ENCODE results near the gene IDH3A. TPM values are rescaled to one million over a fixed set of nuclear protein-coding genes. Genes with fewer than 3 reads are reported as not detected.

IDH3A gene
- total RNA-seq, result 10 to 100 TPM; 60.3 to 81.1 TPM
- polyA plus RNA-seq (ENCODE audit: insufficient read length in 6 of 6), result 10 to 100 TPM; 35.8 to 55.6 (median 44.2) TPM
- long read RNA-seq, donor 1, full-length matches to known transcripts, result 6 of 6 reads
- long read RNA-seq, donor 1, partial matches to known transcripts, result 0 of 6 reads
- long read RNA-seq, donor 1, other reads (novel, unspliced or antisense), result 0 of 6 reads
- long read RNA-seq, donor 2, full-length matches to known transcripts, result 7 of 15 reads
- long read RNA-seq, donor 2, partial matches to known transcripts, result 8 of 15 reads
- long read RNA-seq, donor 2, other reads (novel, unspliced or antisense), result 0 of 15 reads
- long read RNA-seq, donor 3, full-length matches to known transcripts, result 10 of 10 reads
- long read RNA-seq, donor 3, partial matches to known transcripts, result 0 of 10 reads
- long read RNA-seq, donor 3, other reads (novel, unspliced or antisense), result 0 of 10 reads
- long read RNA-seq, donor 4, full-length matches to known transcripts, result 11 of 15 reads
- long read RNA-seq, donor 4, partial matches to known transcripts, result 1 of 15 reads
- long read RNA-seq, donor 4, other reads (novel, unspliced or antisense), result 3 of 15 reads
- long read RNA-seq, donor 5, full-length matches to known transcripts, result 8 of 8 reads
- long read RNA-seq, donor 5, partial matches to known transcripts, result 0 of 8 reads
- long read RNA-seq, donor 5, other reads (novel, unspliced or antisense), result 0 of 8 reads
- long read RNA-seq, donor 6, full-length matches to known transcripts, result 7 of 7 reads
- long read RNA-seq, donor 6, partial matches to known transcripts, result 0 of 7 reads
- long read RNA-seq, donor 6, other reads (novel, unspliced or antisense), result 0 of 7 reads
- long read RNA-seq, donor 7, full-length matches to known transcripts, result 10 of 10 reads
- long read RNA-seq, donor 7, partial matches to known transcripts, result 0 of 10 reads
- long read RNA-seq, donor 7, other reads (novel, unspliced or antisense), result 0 of 10 reads
- long read RNA-seq, donor 8, full-length matches to known transcripts, result 10 of 15 reads
- long read RNA-seq, donor 8, partial matches to known transcripts, result 5 of 15 reads
- long read RNA-seq, donor 8, other reads (novel, unspliced or antisense), result 0 of 15 reads
- long read RNA-seq, donor 9, result 0 reads
- long read RNA-seq, donor 10, full-length matches to known transcripts, result 19 of 26 reads
- long read RNA-seq, donor 10, partial matches to known transcripts, result 0 of 26 reads
- long read RNA-seq, donor 10, other reads (novel, unspliced or antisense), result 7 of 26 reads
- long read RNA-seq, donor 11, result 0 reads
- long read RNA-seq, donor 12, full-length matches to known transcripts, result 11 of 11 reads
- long read RNA-seq, donor 12, partial matches to known transcripts, result 0 of 11 reads
- long read RNA-seq, donor 12, other reads (novel, unspliced or antisense), result 0 of 11 reads

GRCh38 chr15:78149068-78149804 lies at the start of gene IDH3A:
TSS of gene IDH3A (plus strand) at chr15:78149362. CDS start at chr15:78149404, 42 bp downstream.
- H3K9me3 ChIP-seq, result no peaks in the 10 kb centered on the region

GRCh38 chr15:78100886-78101285 lies 48.3 kb upstream of the IDH3A start:
- no peak overlapping the region for H3K27ac ChIP-seq
- intact Hi-C loops (cut with DNase I), result loop anchor here in 1 of 2 donors (5.0 kb wide), 1 partner anchor 134 kb away; no protein-coding TSS in a partner anchor
- no peaks in the 10 kb centered on the region for H3K9me3 ChIP-seq
- DNase-seq (peak in 2 of 4 donors; percentile 13 to 27), ATAC-seq (no peak)
- H3K4me3 ChIP-seq, result no peak overlapping the region
- peaks cover 3 to 25% of the 10 kb centered on the region in 2 donors for H3K4me1 ChIP-seq
- no peaks in the 10 kb centered on the region for H3K36me3 ChIP-seq
- TF ChIP-seq, protein P1, sequence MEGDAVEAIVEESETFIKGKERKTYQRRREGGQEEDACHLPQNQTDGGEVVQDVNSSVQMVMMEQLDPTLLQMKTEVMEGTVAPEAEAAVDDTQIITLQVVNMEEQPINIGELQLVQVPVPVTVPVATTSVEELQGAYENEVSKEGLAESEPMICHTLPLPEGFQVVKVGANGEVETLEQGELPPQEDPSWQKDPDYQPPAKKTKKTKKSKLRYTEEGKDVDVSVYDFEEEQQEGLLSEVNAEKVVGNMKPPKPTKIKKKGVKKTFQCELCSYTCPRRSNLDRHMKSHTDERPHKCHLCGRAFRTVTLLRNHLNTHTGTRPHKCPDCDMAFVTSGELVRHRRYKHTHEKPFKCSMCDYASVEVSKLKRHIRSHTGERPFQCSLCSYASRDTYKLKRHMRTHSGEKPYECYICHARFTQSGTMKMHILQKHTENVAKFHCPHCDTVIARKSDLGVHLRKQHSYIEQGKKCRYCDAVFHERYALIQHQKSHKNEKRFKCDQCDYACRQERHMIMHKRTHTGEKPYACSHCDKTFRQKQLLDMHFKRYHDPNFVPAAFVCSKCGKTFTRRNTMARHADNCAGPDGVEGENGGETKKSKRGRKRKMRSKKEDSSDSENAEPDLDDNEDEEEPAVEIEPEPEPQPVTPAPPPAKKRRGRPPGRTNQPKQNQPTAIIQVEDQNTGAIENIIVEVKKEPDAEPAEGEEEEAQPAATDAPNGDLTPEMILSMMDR (IDR thresholded peaks at IDR 0.05), result no peak
- no peaks in the 10 kb centered on the region for H3K27me3 ChIP-seq

More at GRCh38 chr15:78149068-78149804, at the start of gene IDH3A:
- TF ChIP-seq, protein P1 (IDR thresholded peaks at IDR 0.05), result no peak
- Histone ChIP-seq H3K36me3 (no peaks in the 10 kb centered on the region), H3K4me3 (peak within 1 kb of the TSS; percentile 86 to 92), H3K4me1 (peaks cover 12 to 30% of the 10 kb centered on the region in 2 donors), H3K27me3 (no peaks in the 10 kb centered on the region), H3K27ac (peak within 1 kb of the TSS; percentile 81 to 82)
- ATAC-seq, result peak; percentile 99
- intact Hi-C loops (cut with DNase I), result no loop called here
- peak; percentile 98 to 100 (median 100) for DNase-seq

DNA sequence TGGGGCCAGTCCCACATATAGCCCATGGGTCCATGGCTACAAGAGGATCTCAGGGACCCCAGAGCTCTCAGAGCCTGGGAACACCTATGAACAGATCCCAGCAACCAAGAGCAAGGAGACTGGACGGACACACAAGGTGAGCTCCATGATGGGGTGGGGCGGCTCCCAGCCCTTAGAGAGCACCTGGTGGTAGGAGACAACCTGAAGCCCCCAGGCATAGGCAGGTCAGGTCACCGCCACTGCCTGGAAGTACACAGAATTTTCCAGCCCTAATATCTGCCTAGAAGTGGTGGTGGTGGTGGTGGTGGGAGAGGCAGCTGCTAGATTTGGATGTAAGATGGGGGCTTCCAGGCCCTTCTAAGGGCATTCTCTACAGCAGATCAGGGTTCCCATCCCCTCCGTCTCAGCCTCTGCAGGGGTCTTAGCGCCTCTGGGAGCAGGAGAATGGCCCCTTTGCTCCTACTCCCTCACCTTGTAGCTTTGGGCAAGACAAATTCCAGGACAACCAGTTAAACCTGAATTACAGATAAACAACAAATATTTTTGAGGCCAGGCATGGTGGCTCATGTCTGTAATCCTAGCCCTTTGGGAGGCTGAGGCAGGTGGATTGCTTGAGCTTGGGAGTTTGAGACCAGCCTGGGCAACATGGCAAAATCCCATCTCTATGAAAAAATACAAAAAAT lies 47.6 kb upstream of the IDH3A start:
- no peaks in the 10 kb centered on the region for H3K27me3 ChIP-seq
- TF ChIP-seq, protein P1 (IDR thresholded peaks at IDR 0.05), result no peak
- peak in 1 of 4 donors; percentile 10 for DNase-seq
- intact Hi-C loops (cut with DNase I), result loop anchor here in 1 of 2 donors (5.0 kb wide), 1 partner anchor 134 kb away; no protein-coding TSS in a partner anchor
- ATAC-seq, result no peak
- peaks cover 3 to 25% of the 10 kb centered on the region in 2 donors for H3K4me1 ChIP-seq
- H3K36me3 ChIP-seq, result no peaks in the 10 kb centered on the region
- H3K9me3 ChIP-seq, result no peaks in the 10 kb centered on the region
- H3K4me3 ChIP-seq, result no peak overlapping the region
- H3K27ac ChIP-seq, result no peak overlapping the region

DNA sequence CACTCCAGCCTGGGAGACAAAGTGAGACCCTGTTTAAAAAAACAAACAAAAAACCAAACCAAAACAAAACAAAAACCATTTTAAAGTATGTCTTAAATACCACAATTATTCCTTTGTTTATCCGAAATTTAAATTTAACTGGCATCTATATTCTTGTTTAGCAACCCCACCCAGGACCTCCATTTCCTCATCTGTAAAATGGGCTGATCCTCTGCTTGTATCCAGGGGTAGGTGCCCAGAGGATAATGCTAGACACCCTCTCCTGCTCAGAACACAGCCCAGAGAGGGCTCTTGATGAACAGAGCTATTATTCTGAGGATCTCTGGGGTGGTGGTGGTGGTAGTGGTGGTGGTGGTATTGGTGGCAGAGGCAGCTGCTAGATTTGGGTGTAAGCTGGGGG lies 47.0 kb upstream of the IDH3A start:
- intact Hi-C loops (cut with DNase I), result loop anchor here in 1 of 2 donors (5.0 kb wide), 1 partner anchor 135 kb away; no protein-coding TSS in a partner anchor
- Histone ChIP-seq H3K4me3 (no peak overlapping the region), H3K9me3 (no peaks in the 10 kb centered on the region), H3K27ac (no peak overlapping the region), H3K27me3 (no peaks in the 10 kb centered on the region), H3K36me3 (no peaks in the 10 kb centered on the region), H3K4me1 (peaks cover 3 to 25% of the 10 kb centered on the region in 2 donors)
- DNase-seq (no peak), ATAC-seq (no peak)
- TF ChIP-seq, protein P1 (IDR thresholded peaks at IDR 0.05), result no peak
